Neuronal stem cell (in vitro differentiated cells): ENCODE results near the gene CPNE7.

Experiments
- DNase-seq: peaks from one replicate; pipeline ENCODE4 v3.0.0-alpha.2; 2013; ENCODE audit warnings: low spot score
- H2AFZ ChIP-seq: one replicate; pipeline ENCODE4 v1.6.1; 2013; ENCODE audit warnings: mild to moderate bottlenecking, low read length, inconsistent platforms
- H2AK5ac ChIP-seq: 2 replicates; pipeline ENCODE4 v1.6.1; 2013; ENCODE audit warnings: low read depth, mild to moderate bottlenecking, inconsistent platforms, low read length, moderate library complexity, mixed read lengths
- H2BK120ac ChIP-seq: 2 replicates; pipeline ENCODE4 v1.6.1; 2013; ENCODE audit warnings: low read depth, mild to moderate bottlenecking, inconsistent platforms, low read length, moderate library complexity, mixed read lengths
- H2BK12ac ChIP-seq: one replicate; pipeline ENCODE4 v1.6.1; 2013; ENCODE audit warnings: low read length, inconsistent platforms
- H2BK15ac ChIP-seq: 2 replicates; pipeline ENCODE4 v1.6.1; 2013; ENCODE audit warnings: mild to moderate bottlenecking, low read length, inconsistent platforms, mixed read lengths
- H2BK5ac ChIP-seq: one replicate; pipeline ENCODE4 v1.6.1; 2013; ENCODE audit warnings: inconsistent platforms, mild to moderate bottlenecking, low read length, moderate library complexity
- H3K14ac ChIP-seq: one replicate; pipeline ENCODE4 v1.6.1; 2013; ENCODE audit warnings: low read length, inconsistent platforms
- H3K18ac ChIP-seq: 2 replicates; pipeline ENCODE4 v1.6.1; 2013; ENCODE audit warnings: low read length, inconsistent platforms
- H3K23ac ChIP-seq: 2 replicates; pipeline ENCODE4 v1.6.1; 2013; ENCODE audit warnings: low read depth, mild to moderate bottlenecking, mixed read lengths, low read length, inconsistent platforms; ENCODE audit not compliant: poor library complexity
- H3K27ac ChIP-seq: replicated peaks from 3 replicates; pipeline ENCODE4 v1.5.1; 2013; ENCODE audit warnings: low read length, inconsistent platforms
- H3K27me3 ChIP-seq, 3 experiments: 2 replicates each; pipeline ENCODE4 v1.6.1; 2013; ENCODE audit warnings: low read length in 3 of 3, mild to moderate bottlenecking in 2 of 3, inconsistent platforms in 1 of 3, low read depth in 1 of 3, mixed read lengths in 1 of 3, moderate library complexity in 1 of 3; ENCODE audit not compliant: control insufficient read depth in 3 of 3, insufficient read depth in 3 of 3
- H3K36me3 ChIP-seq, 2 donors: replicated peaks in 1 of 2; 2 replicates each; pipeline ENCODE4 v1.6.1; 2013; ENCODE audit warnings: low read length in 2 of 2; ENCODE audit not compliant: control insufficient read depth in 2 of 2, insufficient read depth in 2 of 2
- H3K4ac ChIP-seq: 2 replicates; pipeline ENCODE4 v1.6.1; 2013; ENCODE audit warnings: inconsistent platforms, mild to moderate bottlenecking, low read length, moderate library complexity
- H3K4me1 ChIP-seq, 2 donors: 1 replicate in 1 of 2; 2 replicates in 1 of 2; pipeline ENCODE4 v1.6.1; 2013; ENCODE audit warnings: low read length in 2 of 2, low read depth in 1 of 2; ENCODE audit not compliant: control insufficient read depth in 2 of 2, insufficient read depth in 1 of 2
- H3K4me2 ChIP-seq: one replicate; pipeline ENCODE4 v1.6.1; 2013; ENCODE audit warnings: mild to moderate bottlenecking, low read length, inconsistent platforms; ENCODE audit not compliant: insufficient read depth, poor library complexity, severe bottlenecking
- H3K4me3 ChIP-seq, 2 donors: 2 replicates each; pipeline ENCODE4 v1.5.1; 2013; ENCODE audit warnings: low read length in 2 of 2, mild to moderate bottlenecking in 2 of 2, inconsistent platforms in 1 of 2, moderate library complexity in 1 of 2
- H3K79me1 ChIP-seq: one replicate; pipeline ENCODE4 v1.6.1; 2013; ENCODE audit warnings: low read depth, mild to moderate bottlenecking, inconsistent platforms, low read length, moderate library complexity
- H3K9ac ChIP-seq: one replicate; pipeline ENCODE4 v1.6.1; 2013; ENCODE audit warnings: mild to moderate bottlenecking, low read depth, low read length, inconsistent platforms; ENCODE audit not compliant: poor library complexity
- H3K9me3 ChIP-seq, 2 donors: replicated peaks in 1 of 2; 2 replicates each; pipeline versions ENCODE3 to v1.6.1; 2013; ENCODE audit warnings: low read length in 2 of 2, mild to moderate bottlenecking in 2 of 2, inconsistent platforms in 1 of 2, low read depth in 1 of 2, mixed read lengths in 1 of 2, moderate library complexity in 1 of 2; ENCODE audit not compliant: control insufficient read depth in 2 of 2, insufficient read depth in 1 of 2
- H4K8ac ChIP-seq: one replicate; pipeline ENCODE4 v1.6.1; 2013; ENCODE audit warnings: low read depth, mild to moderate bottlenecking, inconsistent platforms, low read length, moderate library complexity
- H4K91ac ChIP-seq: one replicate; pipeline ENCODE4 v1.6.1; 2013; ENCODE audit warnings: low read length, low read depth, mild to moderate bottlenecking, inconsistent platforms; ENCODE audit not compliant: poor library complexity
- WGBS, 2 donors: extraction: QIAGEN DNeasy Blood & Tissue Kit; methylation state at CpG; one replicate each; pipeline ENCODE4 v1.1.7; 2013; ENCODE audit warnings: missing lambda C conversion rate in 2 of 2, mixed read lengths in 1 of 2; ENCODE audit not compliant: insufficient read length in 2 of 2, insufficient replicate concordance in 1 of 2; ENCODE audit errors: extremely low coverage in 2 of 2; 5-methylcytosine and 5-hydroxymethylcytosine counted together

Gene CPNE7

GRCh38 chr16:89639385-89639784 is 63.8 kb downstream of the CPNE7 start:
- H3K27ac ChIP-seq: no peak overlapping the region
- no peaks in the 10 kb centered on the region for H3K9me3 ChIP-seq
- peaks cover 4 to 7% of the 10 kb centered on the region in 2 donors for H3K4me1 ChIP-seq
- DNase-seq: no peak
- H3K14ac ChIP-seq: no peak overlapping the region
- H3K4ac ChIP-seq: no peak overlapping the region
- no peak overlapping the region for H3K4me2 ChIP-seq
- no peak overlapping the region for H2BK5ac ChIP-seq
- H2AFZ ChIP-seq: no peak overlapping the region
- H2BK12ac ChIP-seq: no peak overlapping the region
- H3K27me3 ChIP-seq: peaks cover 0 to 13% (median 3%) of the 10 kb centered on the region in 3 experiments
- H3K79me1 ChIP-seq: peaks cover 1% of the 10 kb centered on the region
- H3K4me3 ChIP-seq: no peak overlapping the region
- H3K36me3 ChIP-seq: peaks cover 1 to 6% of the 10 kb centered on the region in 2 donors
- no peak overlapping the region for H4K91ac ChIP-seq
- no peak overlapping the region for H2BK15ac ChIP-seq
- H2AK5ac ChIP-seq: no peak overlapping the region
- no peak overlapping the region for H3K18ac ChIP-seq
- H3K23ac ChIP-seq: no peak overlapping the region
- H3K9ac ChIP-seq: no peak overlapping the region
- no peak overlapping the region for H2BK120ac ChIP-seq
- H4K8ac ChIP-seq: no peak overlapping the region
- WGBS, 2 donors: no CpG with 5 or more reads among the region's 6 CpGs

- H2BK12ac ChIP-seq: no peak overlapping the region
- WGBS, 2 donors: no CpG with 5 or more reads among the region's 14 CpGs
- H3K14ac ChIP-seq: no peak overlapping the region
- H4K91ac ChIP-seq: no peak overlapping the region
- no peak overlapping the region for H3K27ac ChIP-seq
- no peak overlapping the region for H3K4me3 ChIP-seq
- no peak overlapping the region for H2BK15ac ChIP-seq
- no peak overlapping the region for H2BK5ac ChIP-seq
- H2BK120ac ChIP-seq: no peak overlapping the region
- peaks cover 18 to 27% of the 10 kb centered on the region in 2 donors for H3K36me3 ChIP-seq
- peaks cover 4 to 7% of the 10 kb centered on the region in 2 donors for H3K4me1 ChIP-seq
- H4K8ac ChIP-seq: no peak overlapping the region
- no peaks in the 10 kb centered on the region for H3K9me3 ChIP-seq
- no peak overlapping the region for H3K23ac ChIP-seq
- no peak overlapping the region for H3K4me2 ChIP-seq
- no peak for DNase-seq
- H3K9ac ChIP-seq: peak overlapping the region; percentile 53
- no peak overlapping the region for H2AFZ ChIP-seq
- no peak overlapping the region for H3K18ac ChIP-seq
- no peak overlapping the region for H3K4ac ChIP-seq
- no peak overlapping the region for H2AK5ac ChIP-seq
- H3K79me1 ChIP-seq: peaks cover 1% of the 10 kb centered on the region
- peaks cover 0 to 3% (median 0%) of the 10 kb centered on the region in 3 experiments for H3K27me3 ChIP-seq
Observed at GRCh38 chr16:89641458-89642119, 66.0 kb downstream of the CPNE7 start.

GRCh38 chr16:89642574-89642973 is 67.0 kb downstream of the CPNE7 start:
- H3K79me1 ChIP-seq: peaks cover 3% of the 10 kb centered on the region
- H4K8ac ChIP-seq: no peak overlapping the region
- H3K36me3 ChIP-seq: peaks cover 24 to 34% of the 10 kb centered on the region in 2 donors
- H3K4me3 ChIP-seq: no peak overlapping the region
- peaks cover 0 to 2% (median 0%) of the 10 kb centered on the region in 3 experiments for H3K27me3 ChIP-seq
- no CpG with 5 or more reads among the region's 13 CpGs for WGBS, 2 donors
- no peak overlapping the region for H4K91ac ChIP-seq
- peaks cover 4 to 7% of the 10 kb centered on the region in 2 donors for H3K4me1 ChIP-seq
- no peak overlapping the region for H3K27ac ChIP-seq
- H3K14ac ChIP-seq: no peak overlapping the region
- H2AK5ac ChIP-seq: no peak overlapping the region
- H2AFZ ChIP-seq: no peak overlapping the region
- no peak overlapping the region for H3K4me2 ChIP-seq
- DNase-seq: no peak
- no peak overlapping the region for H2BK15ac ChIP-seq
- peak overlapping the region; percentile 3 for H3K9ac ChIP-seq
- no peak overlapping the region for H2BK120ac ChIP-seq
- H3K4ac ChIP-seq: no peak overlapping the region
- H3K9me3 ChIP-seq: no peaks in the 10 kb centered on the region
- no peak overlapping the region for H2BK5ac ChIP-seq
- peak overlapping the region; percentile 25 for H3K23ac ChIP-seq
- peak overlapping the region; percentile 76 for H3K18ac ChIP-seq
- H2BK12ac ChIP-seq: no peak overlapping the region

- H2BK5ac ChIP-seq: peak overlapping the region; percentile 13
- no peak overlapping the region for H3K14ac ChIP-seq
- no peak overlapping the region for H3K4me2 ChIP-seq
- no peak overlapping the region for H4K91ac ChIP-seq
- no peak for DNase-seq
- peaks cover 4 to 7% of the 10 kb centered on the region in 2 donors for H3K4me1 ChIP-seq
- no peak overlapping the region for H3K9ac ChIP-seq
- no CpG with 5 or more reads among the region's 14 CpGs for WGBS, 2 donors
- no peak overlapping the region for H3K4me3 ChIP-seq
- peaks cover 26 to 40% of the 10 kb centered on the region in 2 donors for H3K36me3 ChIP-seq
- no peak overlapping the region for H2AK5ac ChIP-seq
- no peak overlapping the region for H3K4ac ChIP-seq
- no peaks in the 10 kb centered on the region for H3K9me3 ChIP-seq
- no peak overlapping the region for H2BK15ac ChIP-seq
- no peak overlapping the region for H2BK120ac ChIP-seq
- no peak overlapping the region for H2BK12ac ChIP-seq
- peaks cover 3% of the 10 kb centered on the region for H3K79me1 ChIP-seq
- H4K8ac ChIP-seq: no peak overlapping the region
- no peak overlapping the region for H3K18ac ChIP-seq
- H3K23ac ChIP-seq: peak overlapping the region; percentile 80
- no peak overlapping the region for H2AFZ ChIP-seq
- H3K27ac ChIP-seq: no peak overlapping the region
- H3K27me3 ChIP-seq: no peaks in the 10 kb centered on the region
Observed at GRCh38 chr16:89643769-89644300, 68.3 kb downstream of the CPNE7 start.
